Activated CD4-positive, CD25-positive, alpha-beta regulatory T cell treated with anti-CD3 and anti-CD28 coated beads, Interleukin-2, amount 50 U/mL, for 72 hours (primary cell): ENCODE data around the gene B3GAT3.
A peak's percentile ranks its signal among the peaks of the same experiment; 100 is the strongest.
"Not testable (repeated sequence)": the region's sequence is repeated elsewhere in the genome, so short reads cannot be mapped to it uniquely, and the experiment has no call there.

Experiments
- DNase-seq: peaks from one replicate; pipeline ENCODE4 v3.0.0; 2021

B3GAT3 gene

GRCh38 chr11:62602141-62603071 is 19.4 kb downstream of the B3GAT3 start:
- DNase-seq: peak; percentile 50

DNA sequence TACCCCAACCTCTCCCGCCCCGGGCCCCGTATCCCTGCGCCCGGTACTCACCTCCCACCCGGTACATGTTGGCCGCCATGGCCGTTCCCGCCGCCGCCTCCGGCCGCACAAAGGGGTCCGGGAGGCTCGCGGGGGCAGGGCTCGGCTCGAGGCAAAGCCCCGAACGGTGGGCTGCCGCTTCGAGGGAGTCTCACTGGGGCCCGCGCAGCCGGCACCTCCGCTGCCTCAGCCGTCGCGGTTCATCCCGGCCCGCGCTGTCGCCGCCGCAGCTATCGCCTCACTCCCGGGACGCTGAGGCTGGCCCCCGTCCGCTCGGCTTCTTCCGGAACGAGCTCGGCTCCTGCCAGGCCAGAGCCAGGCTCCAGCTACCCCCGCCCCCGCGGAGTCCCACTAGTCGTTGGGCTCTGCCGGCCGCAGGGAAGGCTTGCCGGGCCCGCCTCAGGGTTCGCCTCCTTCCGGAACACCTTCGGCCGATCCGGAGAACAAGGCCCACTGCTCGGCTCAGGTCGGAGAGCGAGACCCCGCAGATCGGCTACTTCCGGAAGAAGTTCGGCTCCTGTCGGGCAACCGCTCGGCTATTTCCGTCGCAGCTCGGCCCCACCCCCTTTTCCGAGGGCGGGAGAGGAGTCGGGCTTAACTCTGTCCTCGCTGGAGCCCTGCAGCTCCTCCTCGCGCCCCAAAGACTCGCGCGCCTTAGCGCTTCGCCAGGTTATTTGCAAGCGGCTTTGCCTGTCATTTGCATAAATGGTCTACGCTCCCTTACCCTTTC is 20.2 kb downstream of the B3GAT3 start, which contains the start of gene MTA2:
Gene MTA2, minus strand, starts transcription at position 494 of the 769 bp plus-strand sequence. Its CDS starts 415 bp downstream, at position 79.
- peak; percentile 100 for DNase-seq

DNA sequence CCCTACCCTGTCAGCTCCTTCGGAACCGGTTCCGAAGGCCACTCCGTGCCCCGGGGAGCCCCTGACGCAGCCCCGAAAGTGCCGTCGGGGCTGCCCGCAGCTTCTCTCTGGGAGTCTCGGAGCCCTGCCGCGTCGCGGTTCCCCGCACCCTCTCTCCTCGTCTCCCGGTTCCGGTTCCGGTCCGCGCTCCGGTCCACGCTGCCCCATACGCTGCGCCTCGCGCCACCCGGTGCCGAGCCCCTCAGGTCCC is 20.7 kb downstream of the B3GAT3 start:
- DNase-seq: no peak

DNA sequence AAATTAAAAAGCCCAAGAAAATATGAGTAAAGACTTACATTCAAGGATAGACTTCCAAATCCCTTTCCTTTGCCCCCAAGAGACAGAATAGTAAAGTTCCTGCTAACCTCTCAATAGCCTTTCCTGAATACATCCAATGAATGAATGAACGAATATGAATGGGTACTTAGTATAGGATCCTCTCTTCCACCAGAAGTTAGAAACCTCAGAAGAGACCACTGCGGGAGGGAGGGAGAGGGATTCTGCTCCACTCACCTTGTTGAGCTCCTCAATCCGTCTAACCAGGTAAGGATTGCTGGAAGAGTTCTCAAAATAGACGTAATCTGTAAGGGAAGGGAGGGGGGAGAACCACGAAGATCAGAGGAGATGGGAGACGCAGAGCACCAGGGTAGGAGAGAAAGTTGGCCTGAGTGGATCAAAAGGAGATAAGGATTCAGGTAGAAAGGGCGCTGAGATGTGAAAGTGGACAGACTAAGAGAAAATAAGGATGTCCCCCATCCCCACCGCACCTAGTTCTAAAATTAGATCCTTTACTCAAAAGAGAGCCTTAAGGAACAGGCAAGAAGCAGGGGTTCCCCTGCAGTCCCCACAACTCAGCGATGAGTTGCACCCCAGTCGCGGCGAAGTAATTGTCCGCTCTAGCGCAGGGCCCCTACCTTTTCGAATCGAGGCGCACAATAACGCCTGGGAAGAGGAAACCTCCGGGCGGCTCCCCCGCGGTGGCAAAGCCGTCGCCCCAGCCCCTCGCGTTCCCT is 21.2 kb downstream of the B3GAT3 start:
- DNase-seq: no peak

- no peak for DNase-seq
Measured at GRCh38 chr11:62599901-62600300, 21.9 kb downstream of the B3GAT3 start.

DNA sequence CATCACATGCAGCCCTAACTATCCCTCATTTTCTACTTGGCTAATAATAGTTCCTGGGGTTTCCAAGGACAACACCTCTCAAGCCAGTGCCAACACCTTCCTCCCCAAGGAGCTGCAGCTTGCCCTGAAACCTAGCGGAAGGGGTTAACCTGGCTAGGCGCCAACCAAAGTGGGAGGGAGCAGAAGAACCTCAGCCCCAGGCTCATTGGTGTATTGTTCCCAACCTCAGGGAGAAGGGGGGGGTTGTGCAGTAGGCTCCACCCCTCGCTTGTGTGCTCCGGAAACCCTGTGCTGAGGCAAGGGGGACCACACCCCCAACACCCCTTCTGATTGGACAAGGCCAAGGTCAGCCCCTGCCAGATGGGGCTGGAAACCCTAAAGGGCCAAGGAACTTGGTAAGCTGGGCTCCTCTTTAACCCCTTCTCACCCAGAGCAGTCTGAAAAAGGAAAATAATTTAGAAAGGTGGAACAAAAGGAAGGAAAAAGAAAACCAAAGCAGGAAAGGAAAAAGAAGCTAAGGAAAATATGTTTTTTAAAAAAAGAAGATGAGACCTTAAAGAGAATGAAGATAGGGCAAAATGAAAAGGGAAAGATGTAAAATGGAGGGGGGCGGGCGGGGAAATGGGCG is 22.6 kb downstream of the B3GAT3 start:
- peak; percentile 84 for DNase-seq

DNA sequence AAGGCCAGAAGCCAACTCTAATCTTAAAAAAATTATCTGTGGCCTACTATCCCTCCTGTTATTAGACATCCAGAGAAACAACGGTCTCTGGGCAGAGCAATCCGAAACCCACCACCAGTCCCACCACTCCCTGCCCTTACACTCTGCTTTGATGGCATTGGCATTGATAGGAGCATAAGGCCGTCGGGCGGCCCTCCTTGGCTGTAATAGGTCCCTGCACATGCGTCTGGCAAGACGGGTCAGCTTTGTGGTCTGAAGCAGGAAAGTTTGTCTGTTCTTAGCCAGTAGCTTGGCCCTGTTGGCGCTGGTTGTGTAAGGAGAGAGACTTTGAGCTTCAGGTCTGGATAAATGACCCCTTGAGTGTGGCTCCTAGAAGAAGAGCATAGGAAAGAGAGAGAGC is 26.7 kb downstream of the B3GAT3 start:
- DNase-seq: no peak

DNA sequence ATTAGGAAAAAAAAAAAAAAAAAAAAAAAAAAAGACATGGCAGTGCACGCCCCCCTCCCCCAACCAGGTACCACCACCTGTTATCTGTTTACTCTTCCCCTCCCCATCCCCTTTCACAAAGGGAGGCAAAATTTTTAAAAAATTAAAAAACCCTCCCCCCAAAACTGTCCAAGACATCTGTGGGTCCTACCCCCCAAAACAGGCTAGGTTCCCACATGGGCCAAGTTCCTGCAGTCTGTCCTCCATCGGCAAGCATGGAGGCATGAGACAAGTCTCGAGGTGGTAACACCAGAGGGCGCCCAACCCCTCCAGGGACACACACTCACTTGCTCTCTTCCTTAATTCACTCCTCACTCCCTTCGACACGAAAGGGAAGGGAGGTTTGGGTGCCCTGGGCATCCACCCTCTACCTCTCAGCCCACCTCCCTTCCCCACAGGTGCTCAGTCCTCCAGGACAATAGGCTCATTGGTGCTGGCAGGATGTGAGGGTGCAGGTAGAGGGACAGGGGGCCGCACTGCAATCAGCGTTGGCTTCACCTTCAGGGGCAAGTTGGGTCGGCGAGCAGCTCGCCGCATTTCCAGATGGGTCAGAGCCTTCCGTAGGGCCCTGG is 28.2 kb downstream of the B3GAT3 start:
- peak; percentile 61 for DNase-seq

DNA sequence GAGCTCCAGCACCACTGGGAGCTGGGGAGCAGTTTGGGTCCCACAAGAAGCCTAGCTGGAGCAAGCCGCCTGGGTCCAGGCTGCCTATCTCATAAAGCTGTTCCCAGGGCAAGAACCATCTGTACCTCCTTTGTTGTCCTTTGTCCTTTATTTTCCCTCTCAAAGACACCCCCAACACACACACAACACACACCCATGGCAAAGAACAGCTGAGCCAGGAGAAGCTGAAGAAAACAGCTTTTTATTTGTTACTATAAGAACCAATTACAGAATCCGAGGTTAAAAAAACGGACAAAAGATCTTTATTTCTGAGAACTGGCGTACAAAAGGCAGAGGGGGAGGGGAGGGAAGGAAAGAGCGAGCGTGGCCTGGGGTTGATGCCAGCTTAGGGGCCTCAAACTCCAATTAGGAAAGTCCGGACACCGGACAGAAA is 28.8 kb downstream of the B3GAT3 start:
- no peak for DNase-seq

DNA sequence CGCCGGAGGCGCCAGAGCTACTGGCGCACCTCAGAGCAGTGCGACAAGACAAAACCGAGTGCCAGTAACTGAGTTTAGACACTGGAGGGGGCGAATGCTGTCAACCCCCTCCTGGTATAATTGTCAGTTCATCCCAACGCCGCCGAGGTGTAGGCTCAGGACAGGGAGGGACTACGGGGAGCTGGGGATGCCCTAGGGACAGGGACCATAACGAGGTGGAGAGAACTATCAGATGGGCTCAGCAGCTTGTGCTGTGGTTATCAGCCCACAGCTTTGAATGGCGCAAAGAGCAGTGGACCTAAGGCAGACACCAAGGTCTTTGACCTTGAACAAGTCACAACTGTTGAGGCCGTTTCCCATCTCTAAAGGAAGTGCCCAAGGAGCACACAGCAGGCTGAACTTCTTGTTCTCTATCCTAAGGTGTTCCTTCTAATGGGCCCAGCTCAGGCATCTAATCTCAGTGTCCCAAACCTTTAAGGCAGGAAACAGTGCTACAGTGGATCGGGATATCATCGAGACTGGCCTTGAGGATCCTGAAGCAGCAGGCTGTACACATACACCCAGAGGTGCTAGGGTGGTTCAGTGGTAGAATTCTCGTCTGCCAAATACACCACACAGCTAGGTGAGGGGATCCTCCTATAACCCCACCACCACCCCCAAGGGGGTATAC is 29.5 kb downstream of the B3GAT3 start:
- DNase-seq: no peak

GRCh38 chr11:62591448-62592145 is 30.2 kb downstream of the B3GAT3 start, which contains the start of gene TUT1:
TSS of gene TUT1 (minus strand) at chr11:62591523. CDS start at chr11:62591485, 38 bp downstream.
- peak; percentile 92 for DNase-seq

DNA sequence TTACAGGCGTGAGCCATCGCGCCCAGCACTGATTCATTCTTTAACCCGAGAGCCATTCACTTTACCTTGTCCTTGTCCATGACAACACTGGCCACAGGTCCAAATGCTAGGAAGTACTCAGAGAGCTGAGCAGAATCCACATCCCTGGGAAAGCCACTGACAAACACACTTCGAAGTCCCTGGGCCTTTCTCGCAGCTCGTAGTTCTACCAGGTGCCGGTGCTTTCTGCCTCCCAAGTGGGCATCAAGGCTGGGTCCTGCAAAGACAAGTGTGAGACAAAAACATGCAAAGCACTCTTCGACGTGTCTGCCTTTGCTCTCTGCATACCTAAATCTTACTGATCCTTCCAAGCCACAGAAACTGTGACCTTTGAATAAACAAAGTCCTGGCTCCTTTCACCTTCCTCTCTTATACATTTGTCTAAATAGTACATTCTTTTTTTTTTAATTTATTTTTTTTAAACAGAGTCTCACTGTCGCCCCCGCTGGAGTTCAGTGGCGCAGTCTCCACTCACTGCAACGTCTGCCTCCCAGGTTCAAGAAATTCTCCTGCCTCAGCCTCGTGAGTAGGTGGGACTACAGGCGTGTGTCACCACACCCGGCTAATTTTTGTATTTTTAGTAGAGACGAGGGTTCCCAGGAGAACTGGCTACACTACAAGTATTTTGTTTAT is 32.7 kb downstream of the B3GAT3 start:
- DNase-seq: no peak

DNA sequence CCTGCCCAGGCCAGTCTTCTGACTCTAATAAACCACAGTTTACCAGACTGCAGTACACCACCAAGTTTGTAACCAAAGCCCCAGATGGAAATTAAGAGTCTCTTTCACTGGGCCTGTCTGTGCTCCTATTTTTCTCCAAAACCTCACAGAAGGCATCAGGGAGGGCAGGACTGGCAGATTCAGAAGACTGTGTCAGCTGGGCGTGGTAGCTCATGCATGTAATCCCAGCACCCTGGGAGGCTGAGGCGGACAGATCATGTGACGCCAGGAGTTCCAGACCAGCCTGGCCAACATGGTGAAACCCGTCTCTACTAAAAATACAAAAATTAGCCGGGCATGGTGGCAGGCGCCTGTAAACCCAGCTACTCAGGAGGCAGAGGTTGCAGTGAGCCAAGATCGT is 36.4 kb downstream of the B3GAT3 start:
- not testable (repeated sequence) for DNase-seq

DNA sequence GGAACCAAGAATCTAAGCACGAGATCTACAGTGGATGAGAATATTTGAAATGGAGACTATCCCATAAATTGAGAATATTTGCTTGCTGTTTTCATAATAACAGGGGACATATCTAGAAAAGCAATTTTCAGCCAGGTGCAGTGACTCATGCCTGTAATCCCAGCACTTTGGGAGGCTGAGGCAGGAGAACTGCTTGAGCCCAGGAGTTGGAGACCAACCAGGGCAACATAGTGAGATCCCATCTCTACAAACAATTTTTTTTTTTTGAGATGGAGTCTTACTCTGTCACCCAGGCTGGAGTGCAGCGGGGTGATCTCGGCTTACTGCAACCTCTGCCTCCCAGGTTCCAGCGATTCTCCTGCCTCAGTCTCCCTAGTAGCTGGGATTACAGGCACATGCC is 40.1 kb downstream of the B3GAT3 start:
- not testable (repeated sequence) for DNase-seq

DNA sequence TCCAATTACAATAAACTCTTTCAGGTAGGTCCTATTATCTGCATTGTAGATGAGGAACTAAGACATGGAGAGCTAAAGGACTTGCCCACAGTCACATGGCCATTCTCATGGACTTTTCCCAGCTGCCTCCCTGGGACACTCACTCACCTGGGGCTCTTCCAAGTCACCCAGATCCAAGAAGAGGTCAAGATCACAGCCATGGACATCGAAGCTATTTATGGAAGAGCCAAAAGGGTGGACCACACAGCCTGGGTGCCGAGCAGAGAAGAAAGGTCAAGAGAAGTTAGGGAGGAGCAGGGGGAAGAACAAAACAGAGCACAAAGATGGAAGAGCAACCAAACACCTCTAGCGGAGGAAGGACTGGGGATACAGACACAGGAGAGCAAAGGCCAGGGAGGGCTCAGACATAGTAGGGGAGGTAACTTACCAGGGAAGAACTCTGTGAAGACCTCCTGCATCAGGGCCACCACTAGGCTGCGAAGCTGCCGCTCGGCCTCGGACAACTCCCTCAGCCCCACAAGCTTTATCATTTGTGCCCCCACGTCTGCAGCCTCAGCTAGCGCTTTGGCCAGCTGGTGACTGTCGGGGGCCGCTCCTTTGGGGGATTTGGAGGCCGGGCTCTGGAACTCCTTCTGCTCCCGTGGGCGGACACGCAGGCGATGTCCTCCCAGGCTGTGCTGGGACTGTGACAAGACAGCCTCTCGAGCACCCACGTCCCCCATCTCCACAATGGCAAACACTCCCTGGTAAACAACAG is 40.6 kb downstream of the B3GAT3 start:
- DNase-seq: no peak

GRCh38 chr11:62579252-62579651 is 42.5 kb downstream of the B3GAT3 start:
- DNase-seq: no peak

DNA sequence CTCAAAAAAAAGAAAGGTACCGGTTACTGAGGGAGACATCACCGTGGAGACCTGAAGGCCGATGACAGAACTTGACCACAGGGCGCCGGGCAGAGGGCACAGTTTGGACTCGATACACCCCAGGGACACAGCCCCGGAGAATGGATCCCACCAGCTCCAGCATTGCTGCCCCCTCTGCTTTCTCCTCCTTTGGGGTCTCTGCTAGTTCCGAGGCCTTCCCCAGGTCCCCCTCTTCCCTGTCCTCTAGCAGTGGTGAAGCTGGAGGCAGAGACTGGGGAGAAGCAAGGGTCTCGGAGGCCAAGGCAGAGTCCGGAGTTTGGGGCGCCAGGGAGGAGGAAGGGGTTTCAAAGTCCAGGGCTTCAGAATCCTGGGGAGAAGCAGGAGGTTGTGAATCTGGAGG is 43.2 kb downstream of the B3GAT3 start:
- no peak for DNase-seq

DNA sequence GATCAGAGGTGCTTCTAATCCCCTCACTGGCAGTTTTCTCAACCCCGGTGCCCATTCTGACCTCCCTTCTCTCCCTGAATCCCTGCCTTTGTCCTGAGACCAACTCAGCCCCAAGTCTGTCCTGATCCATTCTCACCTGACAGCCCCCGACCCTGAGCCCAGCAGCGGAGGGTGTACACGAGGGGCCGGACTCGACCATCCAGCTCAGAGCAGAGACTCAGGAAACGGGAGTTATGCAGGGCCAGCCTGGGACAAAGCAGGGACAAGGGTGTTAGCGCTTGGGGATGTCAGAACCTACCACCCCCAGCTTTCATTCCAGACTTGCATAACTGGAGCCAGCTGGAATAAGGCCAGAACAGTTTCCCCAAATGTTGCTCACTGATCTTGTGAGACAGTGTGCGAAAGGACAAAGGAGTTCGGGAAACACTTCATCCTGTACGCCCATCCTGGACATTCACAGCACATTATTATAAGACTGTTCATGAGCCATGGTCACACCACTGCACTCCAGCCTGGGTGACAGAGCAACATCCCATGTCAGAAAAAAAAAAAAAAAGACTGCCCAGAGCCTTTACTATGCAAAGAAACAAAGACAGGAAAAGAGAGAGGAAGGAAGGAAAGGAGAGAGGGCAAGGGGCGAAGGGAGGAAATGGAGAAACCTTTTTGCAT is 44.6 kb downstream of the B3GAT3 start:
- no peak for DNase-seq

DNA sequence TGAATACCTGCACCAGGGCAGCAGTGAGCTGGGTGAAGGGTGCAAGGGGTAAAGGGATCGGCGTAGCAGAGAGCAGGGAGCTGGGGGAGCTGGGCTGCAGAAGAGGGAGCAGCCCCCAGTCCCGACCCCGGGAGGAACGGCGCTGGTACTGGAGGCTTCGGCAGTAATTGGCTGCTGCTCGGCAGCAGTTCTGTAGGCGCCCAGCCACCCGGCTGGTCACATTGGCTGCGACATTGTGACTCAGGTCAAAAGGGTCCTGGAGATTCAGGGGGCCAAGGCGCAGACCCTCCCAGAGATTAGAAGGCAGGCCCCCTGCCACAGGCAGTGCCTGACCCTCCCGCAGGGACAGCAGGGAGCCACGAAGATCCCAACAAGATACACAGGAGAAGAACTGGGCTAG is 45.9 kb downstream of the B3GAT3 start:
- DNase-seq: no peak
